CD4-positive, alpha-beta T cell treated with Interleukin-15 for 4 hours (primary cell): ENCODE measurements around the gene WRNIP1.

Experiments
- DNase-seq: peaks from one replicate; pipeline ENCODE4 v3.0.0-alpha.2; 2020; ENCODE audit warnings: low spot score

Gene WRNIP1

GRCh38 chr6:2763345-2763841 is 1.8 kb upstream of the WRNIP1 start:
- DNase-seq: no peak

DNA sequence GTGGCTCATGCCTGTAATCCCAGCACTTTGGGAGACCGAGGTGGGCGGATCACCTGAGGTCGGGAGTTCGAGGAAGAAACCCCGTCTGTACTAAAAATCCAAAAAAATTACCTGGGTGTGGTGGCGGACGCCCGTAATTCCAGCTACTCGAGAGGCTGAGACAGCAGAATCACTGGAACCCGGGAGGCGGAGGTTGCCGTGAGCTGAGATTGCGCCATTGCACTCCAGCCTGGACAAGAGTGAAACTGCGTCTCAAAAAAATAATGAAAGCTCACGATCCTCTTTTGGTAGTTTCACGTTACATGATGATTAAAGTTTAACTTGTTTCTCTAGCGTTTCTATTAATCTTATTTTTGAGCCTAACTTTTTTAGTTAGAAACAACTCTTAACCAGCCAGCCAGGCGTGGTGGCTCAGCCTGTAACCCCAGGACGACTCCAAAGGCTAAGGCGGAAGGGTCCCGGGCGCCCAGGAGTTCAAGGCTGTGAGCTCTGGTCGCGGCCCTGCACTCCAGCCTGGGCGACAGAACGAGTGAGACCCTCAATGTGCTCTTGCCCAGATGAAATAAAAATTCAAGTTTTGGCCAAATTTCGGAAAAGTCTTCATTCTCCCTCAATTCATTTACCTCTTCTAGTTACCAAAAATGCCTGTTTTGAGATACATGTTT is 1.2 kb upstream of the WRNIP1 start:
- DNase-seq: no peak

DNA sequence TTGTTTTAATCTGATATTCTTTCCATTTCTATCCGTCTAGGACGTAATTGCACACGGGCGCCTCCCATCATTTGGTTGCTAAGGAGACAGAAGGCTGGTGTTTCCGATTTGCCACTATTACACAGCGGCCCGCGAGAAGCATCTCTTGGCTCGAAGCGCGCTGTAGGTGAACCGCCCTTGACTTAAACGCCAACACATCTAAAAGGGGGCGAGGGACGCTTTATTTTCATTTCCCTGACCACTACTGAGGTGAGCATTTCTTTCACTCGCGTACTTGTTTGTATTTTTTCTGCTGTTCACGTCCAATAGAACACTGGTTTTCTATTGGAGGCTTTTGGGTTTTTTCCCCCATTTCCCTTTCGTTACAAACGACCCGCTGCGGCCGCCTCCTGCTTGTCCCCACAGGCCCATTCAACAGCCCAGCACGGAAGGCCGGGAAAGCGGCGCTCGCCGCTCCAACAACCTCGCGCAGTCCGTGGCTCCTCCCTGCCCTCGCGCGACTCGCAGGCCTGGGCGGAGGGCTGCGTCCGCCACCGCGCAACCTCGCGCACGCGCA is 505 bp upstream of the WRNIP1 start:
- DNase-seq: peak; percentile 67

- DNase-seq: peak; percentile 23
These were observed 938 bp downstream of the WRNIP1 start for GRCh38 chr6:2765896-2766766.

GRCh38 chr6:2766767-2767656 is 1.8 kb downstream of the WRNIP1 start:
- DNase-seq: no peak

- DNase-seq: no peak
These were observed 2.7 kb downstream of the WRNIP1 start for GRCh38 chr6:2767657-2768524.

DNA sequence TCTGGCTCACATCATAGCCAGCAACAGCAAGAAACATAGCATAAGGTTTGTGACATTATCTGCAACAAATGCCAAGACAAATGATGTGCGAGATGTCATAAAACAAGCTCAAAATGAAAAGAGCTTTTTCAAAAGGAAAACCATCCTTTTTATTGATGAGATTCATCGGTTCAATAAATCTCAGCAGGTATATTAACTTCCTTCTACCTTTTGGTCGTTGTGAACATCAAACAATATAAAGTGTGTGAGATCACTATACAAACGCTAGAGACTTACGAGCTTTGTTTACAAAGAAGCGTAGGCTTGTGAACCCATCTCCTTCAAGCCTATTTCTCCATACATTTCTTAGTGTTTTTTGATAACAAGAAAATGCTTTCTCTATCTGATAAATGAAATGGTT is 3.5 kb downstream of the WRNIP1 start:
- DNase-seq: no peak

GRCh38 chr6:2770171-2770570 is 5.0 kb downstream of the WRNIP1 start:
- no peak for DNase-seq

DNA sequence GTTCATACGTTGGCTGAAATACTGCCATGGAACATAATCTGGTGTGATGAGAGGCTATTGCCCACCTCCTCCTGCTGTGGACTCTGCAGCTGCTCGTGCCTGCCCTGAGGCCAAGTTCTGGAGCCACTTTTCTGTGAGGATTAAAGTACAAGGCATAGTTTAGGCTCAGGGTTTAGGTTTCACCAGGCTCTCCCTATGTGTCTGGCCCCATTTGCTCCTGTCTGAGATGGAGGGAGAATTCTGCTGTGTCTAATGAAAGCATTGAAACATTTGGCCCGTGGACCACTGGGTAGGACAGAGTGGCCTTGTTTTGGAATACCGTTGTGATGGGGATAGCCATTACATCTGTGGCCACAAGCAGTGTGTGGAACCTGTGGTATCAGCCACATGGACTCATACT is 5.9 kb downstream of the WRNIP1 start:
- DNase-seq: no peak

- no peak for DNase-seq
These were observed 7.6 kb downstream of the WRNIP1 start for GRCh38 chr6:2772840-2773239.

GRCh38 chr6:2773449-2773848 is 8.3 kb downstream of the WRNIP1 start:
- no peak for DNase-seq

GRCh38 chr6:2775003-2775402 is 9.8 kb downstream of the WRNIP1 start:
- DNase-seq: no peak

GRCh38 chr6:2777249-2777648 is 12.1 kb downstream of the WRNIP1 start:
- no peak for DNase-seq

- DNase-seq: no peak
These were observed 15.0 kb downstream of the WRNIP1 start for GRCh38 chr6:2780102-2780737.

GRCh38 chr6:2781685-2782355 is 16.6 kb downstream of the WRNIP1 start:
- no peak for DNase-seq

- no peak for DNase-seq
These were observed 17.1 kb downstream of the WRNIP1 start for GRCh38 chr6:2782356-2782708.

DNA sequence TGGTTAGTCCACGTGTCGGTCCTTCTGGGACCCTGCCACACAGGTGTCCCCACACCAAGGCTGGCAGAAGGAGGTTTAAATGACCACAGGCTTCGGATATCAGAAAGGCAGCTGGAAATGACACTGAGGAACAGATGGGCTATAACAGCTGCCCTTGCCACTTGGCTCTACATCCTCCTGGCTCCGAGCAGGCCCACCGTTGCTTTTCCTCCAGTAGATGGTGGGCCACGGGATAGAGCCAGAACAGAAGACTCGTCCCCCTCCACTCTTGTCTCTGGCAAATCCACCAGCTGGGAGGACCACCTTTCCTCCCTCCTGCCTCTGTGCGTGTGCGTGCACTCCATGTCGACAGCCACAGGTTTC is 17.6 kb downstream of the WRNIP1 start:
- no peak for DNase-seq

DNA sequence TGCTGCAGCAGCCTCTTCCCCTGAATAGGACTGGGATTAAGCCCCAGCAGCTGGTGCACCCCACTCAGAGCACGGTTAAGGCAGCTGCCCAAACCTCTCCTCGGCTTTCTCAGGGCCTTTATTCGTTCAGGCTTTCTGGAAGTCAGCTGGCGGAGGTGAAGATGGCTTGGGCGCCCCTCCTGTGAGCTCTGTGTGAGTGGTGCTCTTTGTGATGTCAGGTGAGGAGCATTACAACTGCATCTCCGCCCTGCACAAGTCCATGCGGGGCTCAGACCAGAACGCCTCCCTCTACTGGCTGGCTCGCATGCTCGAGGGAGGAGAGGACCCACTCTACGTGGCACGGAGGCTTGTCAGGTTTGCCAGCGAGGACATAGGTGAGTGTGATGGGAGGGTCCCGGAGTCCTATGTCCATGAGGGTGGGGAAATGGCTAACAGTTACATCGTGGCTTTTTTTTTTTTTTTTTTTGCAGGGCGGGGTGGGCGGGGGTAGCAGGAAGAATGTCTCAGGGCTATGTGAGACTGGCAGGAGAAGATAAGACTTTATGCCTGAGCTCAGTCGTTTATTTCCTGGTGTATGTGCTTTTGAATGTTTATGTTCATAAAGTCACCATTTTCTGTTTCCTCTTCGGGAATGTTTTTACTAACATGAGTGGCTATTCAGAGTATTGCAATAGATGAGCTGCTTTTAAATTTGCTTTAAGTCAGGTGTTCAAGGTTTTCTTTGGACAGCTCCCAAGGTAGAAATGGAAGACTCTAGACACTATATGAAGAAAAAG is 18.2 kb downstream of the WRNIP1 start:
- DNase-seq: no peak

GRCh38 chr6:2784061-2784460 is 18.9 kb downstream of the WRNIP1 start:
- DNase-seq: no peak
